Panc1 (cell line): ENCODE results near the gene ARHGAP31.

ENCODE experiments used
- POLR2AphosphoS5 ChIP-seq: IDR thresholded peaks from 2 replicates; pipeline ENCODE4 v1.6.1; 2012; ENCODE audit warnings: mild to moderate bottlenecking, low read depth, low read length, moderate library complexity
- TF ChIP-seq, protein P1 (sequence below): fragments of 450-650 bp; IDR thresholded peaks from 2 replicates; pipeline ENCODE4 v1.5.1; 2017; ENCODE audit warnings: mild to moderate bottlenecking
- TF ChIP-seq, protein P2 (sequence below), 2 experiments: IDR thresholded peaks; 2 replicates each; pipeline ENCODE4 v1.6.1; 2011 to 2012; ENCODE audit warnings: low read depth in 2 of 2, control low read depth in 1 of 2, low read length in 1 of 2, mild to moderate bottlenecking in 1 of 2, moderate library complexity in 1 of 2; ENCODE audit not compliant: insufficient read depth in 1 of 2

DNA sequence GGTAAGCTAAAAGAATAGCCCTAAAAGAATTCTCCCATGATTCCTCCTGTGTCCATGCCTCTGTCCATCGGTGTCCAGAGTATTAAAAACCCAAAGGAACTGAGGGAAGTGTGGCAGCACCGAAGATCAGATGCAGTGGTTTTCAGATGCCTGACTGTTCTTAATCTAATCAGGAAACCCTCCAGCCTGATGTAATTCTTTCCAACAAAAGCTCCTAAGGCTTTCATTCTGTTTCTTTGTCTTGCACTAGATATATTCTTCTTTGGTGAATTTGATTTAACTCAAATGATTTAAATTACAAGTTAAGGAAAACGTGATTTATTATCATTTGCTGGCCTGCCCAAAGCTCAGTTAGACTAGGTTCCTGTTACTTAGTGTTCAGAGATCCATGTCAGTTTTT, 71.2 kb downstream of the ARHGAP31 start:
- TF ChIP-seq POLR2AphosphoS5, result no peak
- TF ChIP-seq, protein P1, sequence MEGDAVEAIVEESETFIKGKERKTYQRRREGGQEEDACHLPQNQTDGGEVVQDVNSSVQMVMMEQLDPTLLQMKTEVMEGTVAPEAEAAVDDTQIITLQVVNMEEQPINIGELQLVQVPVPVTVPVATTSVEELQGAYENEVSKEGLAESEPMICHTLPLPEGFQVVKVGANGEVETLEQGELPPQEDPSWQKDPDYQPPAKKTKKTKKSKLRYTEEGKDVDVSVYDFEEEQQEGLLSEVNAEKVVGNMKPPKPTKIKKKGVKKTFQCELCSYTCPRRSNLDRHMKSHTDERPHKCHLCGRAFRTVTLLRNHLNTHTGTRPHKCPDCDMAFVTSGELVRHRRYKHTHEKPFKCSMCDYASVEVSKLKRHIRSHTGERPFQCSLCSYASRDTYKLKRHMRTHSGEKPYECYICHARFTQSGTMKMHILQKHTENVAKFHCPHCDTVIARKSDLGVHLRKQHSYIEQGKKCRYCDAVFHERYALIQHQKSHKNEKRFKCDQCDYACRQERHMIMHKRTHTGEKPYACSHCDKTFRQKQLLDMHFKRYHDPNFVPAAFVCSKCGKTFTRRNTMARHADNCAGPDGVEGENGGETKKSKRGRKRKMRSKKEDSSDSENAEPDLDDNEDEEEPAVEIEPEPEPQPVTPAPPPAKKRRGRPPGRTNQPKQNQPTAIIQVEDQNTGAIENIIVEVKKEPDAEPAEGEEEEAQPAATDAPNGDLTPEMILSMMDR, result no peak
- TF ChIP-seq, protein P2, sequence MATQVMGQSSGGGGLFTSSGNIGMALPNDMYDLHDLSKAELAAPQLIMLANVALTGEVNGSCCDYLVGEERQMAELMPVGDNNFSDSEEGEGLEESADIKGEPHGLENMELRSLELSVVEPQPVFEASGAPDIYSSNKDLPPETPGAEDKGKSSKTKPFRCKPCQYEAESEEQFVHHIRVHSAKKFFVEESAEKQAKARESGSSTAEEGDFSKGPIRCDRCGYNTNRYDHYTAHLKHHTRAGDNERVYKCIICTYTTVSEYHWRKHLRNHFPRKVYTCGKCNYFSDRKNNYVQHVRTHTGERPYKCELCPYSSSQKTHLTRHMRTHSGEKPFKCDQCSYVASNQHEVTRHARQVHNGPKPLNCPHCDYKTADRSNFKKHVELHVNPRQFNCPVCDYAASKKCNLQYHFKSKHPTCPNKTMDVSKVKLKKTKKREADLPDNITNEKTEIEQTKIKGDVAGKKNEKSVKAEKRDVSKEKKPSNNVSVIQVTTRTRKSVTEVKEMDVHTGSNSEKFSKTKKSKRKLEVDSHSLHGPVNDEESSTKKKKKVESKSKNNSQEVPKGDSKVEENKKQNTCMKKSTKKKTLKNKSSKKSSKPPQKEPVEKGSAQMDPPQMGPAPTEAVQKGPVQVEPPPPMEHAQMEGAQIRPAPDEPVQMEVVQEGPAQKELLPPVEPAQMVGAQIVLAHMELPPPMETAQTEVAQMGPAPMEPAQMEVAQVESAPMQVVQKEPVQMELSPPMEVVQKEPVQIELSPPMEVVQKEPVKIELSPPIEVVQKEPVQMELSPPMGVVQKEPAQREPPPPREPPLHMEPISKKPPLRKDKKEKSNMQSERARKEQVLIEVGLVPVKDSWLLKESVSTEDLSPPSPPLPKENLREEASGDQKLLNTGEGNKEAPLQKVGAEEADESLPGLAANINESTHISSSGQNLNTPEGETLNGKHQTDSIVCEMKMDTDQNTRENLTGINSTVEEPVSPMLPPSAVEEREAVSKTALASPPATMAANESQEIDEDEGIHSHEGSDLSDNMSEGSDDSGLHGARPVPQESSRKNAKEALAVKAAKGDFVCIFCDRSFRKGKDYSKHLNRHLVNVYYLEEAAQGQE (IDR thresholded peaks at IDR 0.05; ENCODE audit: insufficient read depth in 1 of 2, low read depth in 2 of 2, low read length in 1 of 2), result no peak
